HG02763 (cell line): ENCODE data around the gene CRIP2.

Experiments
- ATAC-seq: cut with Tn5 transposase; IDR thresholded peaks from one replicate; pipeline ENCODE4 v1.9.1; 2021; ENCODE audit warnings: mild to moderate bottlenecking, moderate library complexity; ENCODE audit not compliant: unreplicated experiment

Gene CRIP2

DNA sequence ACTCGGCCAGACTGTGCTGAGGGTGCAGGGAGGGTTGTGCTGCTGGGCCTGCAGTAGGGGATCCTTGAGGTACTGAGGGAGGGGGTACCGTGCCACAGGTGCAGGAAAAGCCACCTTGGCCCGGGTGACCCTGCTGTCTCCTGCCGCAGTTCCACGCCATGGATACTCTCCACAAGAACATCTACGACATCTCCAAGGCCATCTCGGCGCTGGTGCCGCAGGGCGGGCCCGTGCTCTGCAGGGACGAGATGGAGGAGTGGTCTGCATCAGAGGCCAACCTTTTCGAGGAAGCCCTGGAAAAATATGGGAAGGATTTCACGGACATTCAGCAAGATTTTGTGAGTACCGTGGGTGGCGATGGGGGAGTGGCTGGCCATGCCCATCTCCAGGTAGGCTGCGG lies 14.0 kb upstream of the CRIP2 start:
- ATAC-seq, result no peak

DNA sequence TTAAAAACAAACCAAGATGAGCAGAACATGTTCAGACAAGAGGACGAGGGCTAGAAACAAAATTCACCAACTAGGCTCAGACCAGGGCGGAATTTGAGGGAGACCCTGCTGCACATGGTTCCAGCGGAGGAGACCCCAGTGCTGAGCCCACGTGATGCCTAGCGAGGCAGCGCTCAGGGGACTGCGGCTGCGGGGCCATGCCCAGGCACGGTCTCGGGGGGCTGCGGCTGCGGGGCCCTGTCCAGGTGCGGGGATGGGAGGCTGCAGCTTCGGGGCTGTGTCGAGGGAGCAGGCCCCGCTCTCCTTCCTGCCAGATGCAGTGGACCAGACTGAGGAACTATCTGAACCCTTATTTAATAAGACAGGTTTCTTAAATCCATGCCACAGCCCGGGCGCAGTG lies 12.7 kb upstream of the CRIP2 start:
- no peak for ATAC-seq

GRCh38 chr14:105464501-105464900 lies 10.1 kb upstream of the CRIP2 start:
- no peak for ATAC-seq

GRCh38 chr14:105465209-105466031 lies 9.2 kb upstream of the CRIP2 start:
- no peak for ATAC-seq

- ATAC-seq, result no peak
Measured at GRCh38 chr14:105466531-105467248, 7.9 kb upstream of the CRIP2 start.

- no peak for ATAC-seq
Measured at GRCh38 chr14:105467249-105467941, 7.2 kb upstream of the CRIP2 start.

DNA sequence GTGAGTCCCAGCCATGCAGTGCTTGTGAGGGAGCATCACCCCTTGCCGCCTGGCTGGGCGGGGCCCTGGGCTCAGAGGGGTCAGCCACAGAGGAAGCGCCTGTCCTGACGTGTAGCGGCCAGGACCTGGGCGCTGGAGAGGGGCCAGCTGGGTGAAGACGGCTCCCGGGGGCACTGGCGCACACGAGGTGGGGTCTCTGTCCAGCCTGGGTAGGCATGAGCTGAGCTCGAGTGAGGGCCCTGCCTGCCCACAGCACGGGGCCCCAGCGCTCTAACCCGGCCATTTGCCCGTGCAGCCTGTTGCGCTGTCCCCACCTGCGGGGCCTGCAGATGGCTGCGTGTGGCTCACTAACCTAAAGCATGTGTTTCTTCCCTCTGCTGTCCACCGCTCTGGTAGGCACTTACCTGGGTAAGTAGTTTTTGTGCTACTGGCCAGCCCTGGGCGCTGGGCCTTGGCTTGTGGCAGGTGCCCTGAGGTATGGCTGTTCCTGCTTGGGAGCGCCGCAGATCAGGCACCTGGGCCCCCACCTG lies 6.6 kb upstream of the CRIP2 start:
- ATAC-seq, result no peak

DNA sequence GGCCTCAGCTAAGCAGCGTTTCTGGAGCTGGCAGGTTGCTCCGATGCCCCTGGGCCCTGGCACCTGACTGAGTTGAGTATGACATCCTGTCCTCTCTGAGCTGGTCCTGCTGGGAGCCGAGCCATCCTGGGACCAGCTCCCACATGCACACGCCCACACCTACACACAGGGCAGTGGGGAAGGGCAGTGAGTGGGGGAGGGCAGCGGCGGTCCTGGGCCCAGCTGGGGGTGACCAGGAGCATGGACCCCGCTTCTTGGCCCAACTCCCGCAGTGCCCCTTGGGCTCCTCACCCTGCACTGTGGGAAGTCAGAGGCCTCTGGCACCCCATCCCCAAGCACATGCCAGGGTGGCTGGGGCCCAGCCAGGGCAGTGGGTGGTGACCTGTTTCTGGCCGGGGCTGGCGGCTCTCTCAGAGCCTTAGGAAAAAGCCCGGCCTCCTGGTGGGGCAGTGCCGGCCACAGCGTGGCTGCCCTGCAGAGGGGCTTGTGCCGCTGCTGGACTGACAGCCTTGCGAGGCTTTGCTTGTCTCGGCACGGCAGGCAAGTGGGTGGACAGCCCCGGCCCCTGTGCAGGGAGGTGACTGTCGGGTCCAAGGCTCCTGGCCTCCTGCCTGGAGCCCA lies 5.9 kb upstream of the CRIP2 start:
- ATAC-seq, result no peak

DNA sequence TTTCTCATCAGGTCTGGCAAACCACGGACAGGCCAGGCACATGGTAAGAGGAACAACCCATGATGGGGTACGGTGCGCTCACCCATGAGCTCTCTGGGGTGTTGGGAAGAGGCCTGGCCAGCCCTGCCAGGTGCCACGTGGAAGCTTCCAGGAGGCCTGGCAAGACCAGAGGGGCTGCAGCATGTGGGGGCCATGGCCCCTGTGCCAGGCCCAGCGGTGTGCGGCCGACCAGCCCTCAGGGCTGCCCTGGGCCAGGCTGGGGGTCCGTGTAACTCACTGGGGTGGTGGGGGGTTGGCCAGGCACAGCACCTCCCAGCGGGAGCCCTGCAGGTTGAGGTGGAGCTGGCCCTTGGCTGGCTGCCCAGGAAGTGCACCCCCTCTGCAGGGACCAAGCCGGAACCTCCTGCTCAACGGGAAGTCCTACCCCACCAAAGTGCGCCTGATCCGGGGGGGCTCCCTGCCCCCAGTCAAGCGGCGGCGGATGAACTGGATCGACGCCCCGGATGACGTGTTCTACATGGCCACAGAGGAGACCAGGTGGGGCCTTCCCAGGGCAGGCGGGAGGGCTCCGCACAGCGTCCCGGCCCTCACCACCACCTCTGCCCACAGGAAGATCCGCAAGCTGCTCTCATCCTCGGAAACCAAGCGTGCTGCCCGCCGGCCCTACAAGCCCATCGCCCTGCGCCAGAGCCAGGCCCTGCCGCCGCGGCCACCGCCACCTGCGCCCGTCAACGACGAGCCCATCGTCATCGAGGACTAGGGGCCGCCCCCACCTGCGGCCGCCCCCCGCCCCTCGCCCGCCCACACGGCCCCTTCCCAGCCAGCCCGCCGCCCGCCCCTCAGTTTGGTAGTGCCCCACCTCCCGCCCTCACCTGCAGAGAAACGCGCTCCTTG lies 4.9 kb upstream of the CRIP2 start:
- no peak for ATAC-seq

GRCh38 chr14:105470350-105471296 lies 4.0 kb upstream of the CRIP2 start:
- no peak for ATAC-seq

DNA sequence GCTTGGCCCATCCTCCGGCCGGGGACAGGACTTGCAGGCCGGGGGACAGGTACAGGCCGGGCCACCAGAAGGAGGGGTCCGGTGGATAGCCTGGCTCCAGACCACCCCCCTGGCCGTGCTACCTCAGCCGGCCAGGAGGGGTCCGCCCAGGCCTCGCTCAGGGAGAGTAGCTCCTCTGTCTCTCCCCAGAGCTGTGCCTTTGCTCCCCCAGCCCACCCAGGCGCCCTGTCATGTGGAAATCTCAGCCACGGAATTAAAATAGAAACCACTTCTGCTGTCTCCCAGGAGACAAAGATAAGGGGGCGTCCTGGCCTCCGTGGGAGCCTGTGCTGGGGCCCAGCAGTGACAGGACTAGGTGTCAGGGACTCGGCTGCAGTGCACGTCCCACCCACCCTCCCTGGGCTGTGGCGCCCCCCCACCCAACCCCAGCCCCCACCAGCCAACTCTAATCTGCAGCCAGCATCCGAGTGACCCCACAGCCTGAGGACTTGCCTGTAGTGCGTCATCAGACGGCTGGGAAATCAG lies 3.3 kb upstream of the CRIP2 start:
- ATAC-seq, result no peak

- ATAC-seq, result no peak
Measured at GRCh38 chr14:105471823-105472485, 2.7 kb upstream of the CRIP2 start.

DNA sequence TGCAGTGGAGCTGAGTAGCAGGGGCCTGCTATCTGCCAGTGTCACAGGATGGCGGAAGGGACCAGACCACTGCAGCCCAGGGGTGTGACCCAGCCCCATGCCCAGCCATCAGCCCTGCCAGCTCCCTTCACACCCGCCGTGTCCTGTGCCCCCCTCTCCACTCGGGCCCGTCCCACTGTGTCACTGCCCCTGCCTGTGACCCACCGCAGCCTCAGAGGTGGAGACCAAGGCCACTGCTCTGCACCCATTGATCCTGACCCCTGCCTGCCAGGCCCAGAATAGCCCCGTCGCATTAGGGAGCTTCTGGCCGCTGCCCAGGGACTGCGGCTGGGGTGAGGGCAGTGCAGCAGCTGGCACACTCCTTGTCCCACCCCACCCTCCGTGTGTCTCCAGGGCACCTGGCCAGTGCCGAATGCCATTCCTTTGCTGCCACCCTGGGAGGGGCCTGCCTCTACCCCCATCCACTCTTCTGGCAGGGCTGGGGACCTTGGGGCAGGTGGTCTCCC lies 2.1 kb upstream of the CRIP2 start:
- no peak for ATAC-seq

- ATAC-seq, result no peak
Measured at GRCh38 chr14:105473033-105473676, 1.5 kb upstream of the CRIP2 start.

DNA sequence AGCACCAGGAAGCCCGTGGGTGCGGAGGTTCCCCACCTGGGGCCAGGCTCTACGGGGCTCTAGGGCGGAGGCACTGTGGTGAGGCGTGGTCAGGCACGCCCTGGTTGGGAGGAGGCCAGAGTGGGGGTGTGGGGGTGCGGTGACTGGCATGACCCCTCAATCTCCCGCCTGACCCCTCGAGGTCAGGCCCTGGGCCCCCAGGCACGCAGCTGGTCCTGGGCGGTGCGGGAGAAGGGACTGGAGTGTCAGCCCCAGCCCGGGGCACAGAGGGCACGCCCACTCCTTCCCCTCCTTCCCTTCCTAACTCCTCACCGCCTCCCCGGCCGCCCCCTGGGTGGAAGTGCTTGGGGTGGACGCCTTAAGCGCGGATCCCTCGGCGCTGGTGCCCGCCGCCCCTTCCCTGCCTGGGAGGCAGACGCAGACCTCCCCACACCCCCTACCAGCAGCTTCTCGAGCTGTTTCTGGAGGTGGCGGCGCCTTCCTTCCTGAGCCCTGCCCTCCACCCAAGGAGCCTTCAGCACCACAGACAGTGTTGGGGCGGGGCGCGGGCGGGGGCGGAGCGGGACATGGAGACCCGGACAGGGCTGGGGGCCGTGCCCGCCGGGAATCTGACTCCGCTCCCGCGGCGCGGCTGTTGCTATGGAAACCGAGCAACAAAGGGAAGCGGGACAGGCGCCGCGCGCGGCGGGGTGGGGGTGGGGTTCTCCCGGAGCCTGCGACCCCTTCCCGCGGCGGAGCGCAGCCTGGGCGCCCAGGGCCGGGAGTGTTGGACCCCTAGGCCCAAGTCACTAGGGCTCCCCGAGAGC lies 741 bp upstream of the CRIP2 start:
- ATAC-seq, result no peak

GRCh38 chr14:105475269-105476096 lies 862 bp downstream of the CRIP2 start:
- no peak for ATAC-seq
